HepG2 (cell line): ENCODE data around the gene PUM1.

ENCODE experiments used
- SMARCC2 ChIP-seq: fragments of 450-650 bp; IDR thresholded peaks from 2 replicates; pipeline ENCODE4 v1.6.1; 2017; ENCODE audit warnings: antibody characterized with exemption, mild to moderate bottlenecking
- ZNF101 ChIP-seq: sonication (generic); formaldehyde crosslinking; IDR thresholded peaks from 2 replicates; pipeline ENCODE4 v1.4.0; 2020; ENCODE audit warnings: mild to moderate bottlenecking, low read depth, missing genetic modification reagents, borderline replicate concordance
- TF ChIP-seq, protein P1 (sequence below): sonication (generic); formaldehyde crosslinking; IDR thresholded peaks from 2 replicates; pipeline ENCODE4 v1.5.0; 2020; ENCODE audit warnings: mild to moderate bottlenecking, missing genetic modification reagents, moderate library complexity

DNA sequence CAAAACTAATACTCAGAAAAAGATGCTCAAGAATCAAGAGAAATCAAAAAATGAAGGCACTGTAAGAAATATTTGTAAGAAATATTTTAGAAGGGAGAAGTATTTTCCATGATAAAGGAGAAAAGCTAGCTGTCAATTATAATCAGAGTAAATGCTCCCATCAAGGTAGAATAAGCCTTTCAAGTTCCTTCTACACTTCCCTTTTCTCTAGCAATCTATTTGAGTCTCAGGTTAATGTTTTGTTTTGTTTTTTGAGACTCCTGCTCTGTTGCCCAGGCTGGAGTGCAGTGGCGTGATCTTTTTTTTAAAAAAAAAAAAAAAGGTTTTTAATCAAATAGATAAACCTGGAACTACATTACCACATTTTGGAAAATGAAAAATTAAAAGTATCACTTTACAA is 33.3 kb downstream of the PUM1 start:
- TF ChIP-seq SMARCC2, result no peak
- TF ChIP-seq, protein P1, sequence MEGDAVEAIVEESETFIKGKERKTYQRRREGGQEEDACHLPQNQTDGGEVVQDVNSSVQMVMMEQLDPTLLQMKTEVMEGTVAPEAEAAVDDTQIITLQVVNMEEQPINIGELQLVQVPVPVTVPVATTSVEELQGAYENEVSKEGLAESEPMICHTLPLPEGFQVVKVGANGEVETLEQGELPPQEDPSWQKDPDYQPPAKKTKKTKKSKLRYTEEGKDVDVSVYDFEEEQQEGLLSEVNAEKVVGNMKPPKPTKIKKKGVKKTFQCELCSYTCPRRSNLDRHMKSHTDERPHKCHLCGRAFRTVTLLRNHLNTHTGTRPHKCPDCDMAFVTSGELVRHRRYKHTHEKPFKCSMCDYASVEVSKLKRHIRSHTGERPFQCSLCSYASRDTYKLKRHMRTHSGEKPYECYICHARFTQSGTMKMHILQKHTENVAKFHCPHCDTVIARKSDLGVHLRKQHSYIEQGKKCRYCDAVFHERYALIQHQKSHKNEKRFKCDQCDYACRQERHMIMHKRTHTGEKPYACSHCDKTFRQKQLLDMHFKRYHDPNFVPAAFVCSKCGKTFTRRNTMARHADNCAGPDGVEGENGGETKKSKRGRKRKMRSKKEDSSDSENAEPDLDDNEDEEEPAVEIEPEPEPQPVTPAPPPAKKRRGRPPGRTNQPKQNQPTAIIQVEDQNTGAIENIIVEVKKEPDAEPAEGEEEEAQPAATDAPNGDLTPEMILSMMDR (CRISPR knock-in tag), result no peak
- no peak for TF ChIP-seq ZNF101 (CRISPR knock-in tag)
